Activated CD8-positive, alpha-beta T cell treated with anti-CD3 and anti-CD28 coated beads, Interleukin-2, amount 10 ng/mL, durations not matched to agents 7 days and 5 days (primary cell): ENCODE results near the gene FOXI1. TPM values are rescaled to one million over a fixed set of nuclear protein-coding genes. Genes with fewer than 3 reads are reported as not detected.

ENCODE experiments used
- ATAC-seq: fragments of 150-1000 bp; cut with Tn5 transposase; one replicate; pipeline ENCODE4 v1.10.0; 2021; ENCODE audit warnings: moderate library complexity
- CTCF ChIA-PET: fragments of 350-600 bp; sonication (Branson Sonifier 250); formaldehyde crosslinking; loops from one replicate; lab custom pipeline; 2021; ENCODE audit warnings: antibody characterized with exemption; lab: Charles Lee
- POLR2A ChIA-PET: fragments of 350-600 bp; sonication (Branson Sonifier 250); formaldehyde crosslinking; loops from one replicate; lab custom pipeline; 2021; ENCODE audit warnings: antibody characterized with exemption; lab: Charles Lee
- DNase-seq: peaks from one replicate; pipeline ENCODE4 v3.0.0-alpha.2; 2020
- H3K27ac Mint-ChIP-seq: one replicate; pipeline ENCODE4 v1.8.0; 2021; ENCODE audit warnings: mild to moderate bottlenecking, mixed read lengths
- H3K27me3 Mint-ChIP-seq: one replicate; pipeline ENCODE4 v1.8.0; 2021; ENCODE audit warnings: low read depth, mixed read lengths
- H3K36me3 Mint-ChIP-seq: one replicate; pipeline ENCODE4 v1.8.0; 2021; ENCODE audit warnings: low read depth, mixed read lengths
- H3K4me1 Mint-ChIP-seq: one replicate; pipeline ENCODE4 v1.8.0; 2021; ENCODE audit warnings: low read depth, mixed read lengths
- H3K4me3 Mint-ChIP-seq: one replicate; pipeline ENCODE4 v1.8.0; 2021; ENCODE audit warnings: mild to moderate bottlenecking, mixed read lengths
- H3K9me3 Mint-ChIP-seq: one replicate; pipeline ENCODE4 v1.8.0; 2022; ENCODE audit warnings: mixed read lengths; ENCODE audit not compliant: insufficient read depth
- total RNA-seq, 2 experiments: library from RNA; stranded (reverse); gene quantifications; one replicate each; pipeline ENCODE4 v1.2.3, GENCODE V29; 2021

Gene FOXI1
- total RNA-seq, 2 experiments from 2014 or later = not detected

GRCh38 chr5:170112876-170113521 is 7.3 kb downstream of the FOXI1 start:
- Mint-ChIP-seq H3K36me3 (no peaks in the 10 kb centered on the region), H3K4me3 (no peak overlapping the region), H3K4me1 (no peaks in the 10 kb centered on the region), H3K27ac (no peak overlapping the region), H3K27me3 (no peaks in the 10 kb centered on the region), H3K9me3 (no peaks in the 10 kb centered on the region)
- ChIA-PET POLR2A (no interaction called here), CTCF (no interaction called here)
- DNase-seq (no peak), ATAC-seq (no peak)

GRCh38 chr5:170113522-170113900 is 7.8 kb downstream of the FOXI1 start:
- ATAC-seq (no peak), DNase-seq (no peak)
- no peaks in the 10 kb centered on the region for H3K36me3 Mint-ChIP-seq
- CTCF ChIA-PET = no interaction called here
- no peak overlapping the region for H3K27ac Mint-ChIP-seq
- H3K4me1 Mint-ChIP-seq = no peaks in the 10 kb centered on the region
- H3K9me3 Mint-ChIP-seq = no peaks in the 10 kb centered on the region
- no peaks in the 10 kb centered on the region for H3K27me3 Mint-ChIP-seq
- H3K4me3 Mint-ChIP-seq = no peak overlapping the region
- POLR2A ChIA-PET = no interaction called here

GRCh38 chr5:170114271-170114670 is 8.6 kb downstream of the FOXI1 start:
- no peak overlapping the region for H3K4me3 Mint-ChIP-seq
- DNase-seq (no peak), ATAC-seq (no peak)
- peaks cover 2% of the 10 kb centered on the region for H3K27me3 Mint-ChIP-seq
- no peak overlapping the region for H3K27ac Mint-ChIP-seq
- H3K9me3 Mint-ChIP-seq = no peaks in the 10 kb centered on the region
- ChIA-PET POLR2A (no interaction called here), CTCF (interaction anchor here (0.9 kb wide), 1 partner anchor 70 kb away, joined by 3 read pairs; no protein-coding TSS in a partner anchor)
- H3K36me3 Mint-ChIP-seq = no peaks in the 10 kb centered on the region
- H3K4me1 Mint-ChIP-seq = no peaks in the 10 kb centered on the region

- no peaks in the 10 kb centered on the region for H3K36me3 Mint-ChIP-seq
- H3K4me3 Mint-ChIP-seq = no peak overlapping the region
- H3K27me3 Mint-ChIP-seq = peaks cover 6% of the 10 kb centered on the region
- no peaks in the 10 kb centered on the region for H3K4me1 Mint-ChIP-seq
- H3K27ac Mint-ChIP-seq = no peak overlapping the region
- no peaks in the 10 kb centered on the region for H3K9me3 Mint-ChIP-seq
- DNase-seq (no peak), ATAC-seq (no peak)
- CTCF ChIA-PET = no interaction called here
- POLR2A ChIA-PET = no interaction called here
Measured at GRCh38 chr5:170115925-170116324, 10.2 kb downstream of the FOXI1 start.

GRCh38 chr5:170117736-170118135 is 12.0 kb downstream of the FOXI1 start:
- Mint-ChIP-seq H3K27ac (no peak overlapping the region), H3K4me1 (no peaks in the 10 kb centered on the region), H3K27me3 (peaks cover 9% of the 10 kb centered on the region), H3K9me3 (no peaks in the 10 kb centered on the region), H3K4me3 (no peak overlapping the region), H3K36me3 (no peaks in the 10 kb centered on the region)
- ChIA-PET POLR2A (no interaction called here), CTCF (interaction anchor here (0.5 to 1.3 kb wide), 2 partner anchors 17 to 397 kb away, joined by 3 read pairs; no protein-coding TSS in a partner anchor)
- no peak for DNase-seq
- ATAC-seq = no peak

- ChIA-PET CTCF (no interaction called here), POLR2A (no interaction called here)
- no peak overlapping the region for H3K27ac Mint-ChIP-seq
- H3K4me3 Mint-ChIP-seq = no peak overlapping the region
- H3K36me3 Mint-ChIP-seq = no peaks in the 10 kb centered on the region
- H3K4me1 Mint-ChIP-seq = no peaks in the 10 kb centered on the region
- peaks cover 12% of the 10 kb centered on the region for H3K27me3 Mint-ChIP-seq
- DNase-seq (no peak), ATAC-seq (no peak)
- H3K9me3 Mint-ChIP-seq = no peaks in the 10 kb centered on the region
Measured at GRCh38 chr5:170120576-170120975, 14.9 kb downstream of the FOXI1 start.

- no peak overlapping the region for H3K4me3 Mint-ChIP-seq
- ATAC-seq (no peak), DNase-seq (no peak)
- no peak overlapping the region for H3K27ac Mint-ChIP-seq
- no peaks in the 10 kb centered on the region for H3K4me1 Mint-ChIP-seq
- peaks cover 12% of the 10 kb centered on the region for H3K27me3 Mint-ChIP-seq
- no peaks in the 10 kb centered on the region for H3K36me3 Mint-ChIP-seq
- POLR2A ChIA-PET = no interaction called here
- H3K9me3 Mint-ChIP-seq = peaks cover 2% of the 10 kb centered on the region
- CTCF ChIA-PET = interaction anchor here (1.2 to 2.4 kb wide), 2 partner anchors 63 to 218 kb away, joined by 3 to 6 read pairs; no protein-coding TSS in a partner anchor
Measured at GRCh38 chr5:170121321-170121720, 15.6 kb downstream of the FOXI1 start.

GRCh38 chr5:170126061-170126460 is 20.4 kb downstream of the FOXI1 start:
- no peaks in the 10 kb centered on the region for H3K4me1 Mint-ChIP-seq
- peaks cover 2% of the 10 kb centered on the region for H3K36me3 Mint-ChIP-seq
- no peak overlapping the region for H3K27ac Mint-ChIP-seq
- peaks cover 5% of the 10 kb centered on the region for H3K9me3 Mint-ChIP-seq
- no peak for ATAC-seq
- ChIA-PET POLR2A (no interaction called here), CTCF (no interaction called here)
- peaks cover 33% of the 10 kb centered on the region for H3K27me3 Mint-ChIP-seq
- H3K4me3 Mint-ChIP-seq = no peak overlapping the region
- DNase-seq = no peak

- ChIA-PET CTCF (no interaction called here), POLR2A (no interaction called here)
- ATAC-seq (no peak), DNase-seq (no peak)
- Mint-ChIP-seq H3K36me3 (peaks cover 2% of the 10 kb centered on the region), H3K9me3 (peaks cover 5% of the 10 kb centered on the region), H3K27me3 (peaks cover 31% of the 10 kb centered on the region), H3K27ac (no peak overlapping the region), H3K4me1 (no peaks in the 10 kb centered on the region), H3K4me3 (no peak overlapping the region)
Measured at GRCh38 chr5:170126626-170127025, 20.9 kb downstream of the FOXI1 start.

- DNase-seq = no peak
- ChIA-PET CTCF (no interaction called here), POLR2A (no interaction called here)
- Mint-ChIP-seq H3K27ac (no peak overlapping the region), H3K4me3 (no peak overlapping the region), H3K27me3 (peaks cover 50% of the 10 kb centered on the region), H3K4me1 (no peaks in the 10 kb centered on the region), H3K9me3 (peaks cover 4% of the 10 kb centered on the region), H3K36me3 (peaks cover 2% of the 10 kb centered on the region)
- ATAC-seq = no peak
Measured at GRCh38 chr5:170131235-170131634, 25.5 kb downstream of the FOXI1 start.

GRCh38 chr5:170132269-170132975 is 26.7 kb downstream of the FOXI1 start:
- ATAC-seq = no peak
- no peaks in the 10 kb centered on the region for H3K9me3 Mint-ChIP-seq
- no peak overlapping the region for H3K4me3 Mint-ChIP-seq
- H3K36me3 Mint-ChIP-seq = no peaks in the 10 kb centered on the region
- H3K27ac Mint-ChIP-seq = no peak overlapping the region
- CTCF ChIA-PET = no interaction called here
- H3K27me3 Mint-ChIP-seq = peaks cover 41% of the 10 kb centered on the region
- no peaks in the 10 kb centered on the region for H3K4me1 Mint-ChIP-seq
- POLR2A ChIA-PET = no interaction called here
- no peak for DNase-seq

- POLR2A ChIA-PET = no interaction called here
- Mint-ChIP-seq H3K4me3 (no peak overlapping the region), H3K36me3 (no peaks in the 10 kb centered on the region), H3K27ac (no peak overlapping the region), H3K9me3 (no peaks in the 10 kb centered on the region), H3K27me3 (peaks cover 41% of the 10 kb centered on the region), H3K4me1 (no peaks in the 10 kb centered on the region)
- ATAC-seq (no peak), DNase-seq (no peak)
- CTCF ChIA-PET = no interaction called here
Measured at GRCh38 chr5:170132976-170133448, 27.3 kb downstream of the FOXI1 start.
